Mesenchymal stem cell (in vitro differentiated cells and primary cell): Measurements from ENCODE around the gene LHFPL6.

Source experiments
- DNase-seq: peaks from one replicate; pipeline ENCODE4 v3.0.0-alpha.2; 2013
- H2AFZ ChIP-seq: one replicate; pipeline ENCODE4 v1.6.1; 2013; ENCODE audit warnings: low read depth, mild to moderate bottlenecking, control low read depth, inconsistent platforms, low read length, moderate library complexity
- H2AK5ac ChIP-seq: 2 replicates; pipeline ENCODE4 v1.6.1; 2013; ENCODE audit warnings: low read length, moderate library complexity, mild to moderate bottlenecking, inconsistent platforms; ENCODE audit not compliant: severe bottlenecking
- H2BK120ac ChIP-seq: one replicate; pipeline ENCODE4 v1.6.1; 2013; ENCODE audit warnings: low read depth, mild to moderate bottlenecking, inconsistent platforms, low read length, moderate library complexity
- H2BK12ac ChIP-seq, 2 experiments: one replicate each; pipeline ENCODE4 v1.6.1; 2013; ENCODE audit warnings: inconsistent platforms in 2 of 2, low read length in 2 of 2, mild to moderate bottlenecking in 2 of 2, moderate library complexity in 2 of 2, control low read depth in 1 of 2
- H2BK15ac ChIP-seq: one replicate; pipeline ENCODE4 v1.6.1; 2013; ENCODE audit warnings: mild to moderate bottlenecking, low read depth, inconsistent platforms; ENCODE audit not compliant: poor library complexity, severe bottlenecking
- H2BK5ac ChIP-seq: 2 replicates; pipeline ENCODE4 v1.6.1; 2013; ENCODE audit warnings: low read depth, mild to moderate bottlenecking, low read length, control low read depth, inconsistent platforms; ENCODE audit not compliant: poor library complexity, severe bottlenecking
- H3K14ac ChIP-seq, 2 experiments: one replicate each; pipeline ENCODE4 v1.6.1; 2013; ENCODE audit warnings: inconsistent platforms in 2 of 2, low read length in 2 of 2, control low read depth in 1 of 2, mild to moderate bottlenecking in 1 of 2, moderate library complexity in 1 of 2
- H3K18ac ChIP-seq, 2 experiments: one replicate each; pipeline ENCODE4 v1.6.1; 2013; ENCODE audit warnings: inconsistent platforms in 2 of 2, low read length in 2 of 2, control low read depth in 1 of 2, low read depth in 1 of 2, mild to moderate bottlenecking in 1 of 2
- H3K23ac ChIP-seq, 2 experiments: one replicate each; pipeline ENCODE4 v1.6.1; 2013; ENCODE audit warnings: inconsistent platforms in 2 of 2, low read length in 2 of 2, mild to moderate bottlenecking in 2 of 2, moderate library complexity in 2 of 2, control low read depth in 1 of 2
- H3K27ac ChIP-seq: 2 replicates; pipeline ENCODE4 v1.5.1; 2013; ENCODE audit warnings: mild to moderate bottlenecking, moderate library complexity, low read length, control low read depth, inconsistent platforms; ENCODE audit not compliant: poor library complexity, severe bottlenecking
- H3K27me3 ChIP-seq, 2 experiments: 2 replicates each; pipeline versions ENCODE4 v1.6.1 to v1.7.0; 2013; ENCODE audit warnings: low read length in 2 of 2, mild to moderate bottlenecking in 2 of 2, moderate library complexity in 2 of 2, control low read depth in 1 of 2, inconsistent platforms in 1 of 2; ENCODE audit not compliant: control insufficient read depth in 1 of 2, insufficient read depth in 1 of 2
- H3K36me3 ChIP-seq, 2 experiments: 2 replicates each; pipeline versions ENCODE4 v1.6.1 to v1.7.0; 2013; ENCODE audit warnings: low read length in 2 of 2, control low read depth in 1 of 2, inconsistent platforms in 1 of 2, low read depth in 1 of 2, mild to moderate bottlenecking in 1 of 2; ENCODE audit not compliant: insufficient read depth in 2 of 2, control insufficient read depth in 1 of 2
- H3K4ac ChIP-seq, 2 experiments: one replicate each; pipeline ENCODE4 v1.6.1; 2013; ENCODE audit warnings: inconsistent platforms in 2 of 2, low read length in 2 of 2, mild to moderate bottlenecking in 2 of 2, moderate library complexity in 2 of 2, control low read depth in 1 of 2, low read depth in 1 of 2
- H3K4me1 ChIP-seq: 2 replicates; pipeline ENCODE4 v1.6.1; 2013; ENCODE audit warnings: low read depth, low read length, control low read depth; ENCODE audit not compliant: control insufficient read depth, insufficient read depth
- H3K4me2 ChIP-seq: 2 replicates; pipeline ENCODE4 v1.6.1; 2013; ENCODE audit warnings: low read length, mild to moderate bottlenecking, inconsistent platforms; ENCODE audit not compliant: poor library complexity, severe bottlenecking
- H3K4me3 ChIP-seq, 2 experiments: 2 replicates each; pipeline versions ENCODE4 v1.5.1 to v1.7.0; 2013; ENCODE audit warnings: low read length in 2 of 2, mild to moderate bottlenecking in 2 of 2, control low read depth in 1 of 2, low read depth in 1 of 2; ENCODE audit not compliant: insufficient read depth in 1 of 2
- H3K79me1 ChIP-seq: replicated peaks from 2 replicates; pipeline ENCODE4 v1.6.1; 2013; ENCODE audit warnings: mild to moderate bottlenecking, control low read depth, low read length, inconsistent platforms; ENCODE audit not compliant: poor library complexity, severe bottlenecking
- H3K9ac ChIP-seq: 2 replicates; pipeline ENCODE4 v1.7.0; 2013; ENCODE audit warnings: mild to moderate bottlenecking, low read length, moderate library complexity
- H3K9me3 ChIP-seq: 2 replicates; pipeline ENCODE4 v1.7.0; 2013; ENCODE audit warnings: mild to moderate bottlenecking, low read length; ENCODE audit not compliant: control insufficient read depth
- H4K8ac ChIP-seq: one replicate; pipeline ENCODE4 v1.6.1; 2013; ENCODE audit warnings: inconsistent platforms, mild to moderate bottlenecking, low read length, moderate library complexity
- H4K91ac ChIP-seq: one replicate; pipeline ENCODE4 v1.6.1; 2013; ENCODE audit warnings: mild to moderate bottlenecking, low read length, inconsistent platforms
- WGBS: methylation state at CpG from one replicate; pipeline ENCODE4 v1.1.7; 2013; ENCODE audit warnings: mixed read lengths; 5-methylcytosine and 5-hydroxymethylcytosine counted together

LHFPL6 gene

DNA sequence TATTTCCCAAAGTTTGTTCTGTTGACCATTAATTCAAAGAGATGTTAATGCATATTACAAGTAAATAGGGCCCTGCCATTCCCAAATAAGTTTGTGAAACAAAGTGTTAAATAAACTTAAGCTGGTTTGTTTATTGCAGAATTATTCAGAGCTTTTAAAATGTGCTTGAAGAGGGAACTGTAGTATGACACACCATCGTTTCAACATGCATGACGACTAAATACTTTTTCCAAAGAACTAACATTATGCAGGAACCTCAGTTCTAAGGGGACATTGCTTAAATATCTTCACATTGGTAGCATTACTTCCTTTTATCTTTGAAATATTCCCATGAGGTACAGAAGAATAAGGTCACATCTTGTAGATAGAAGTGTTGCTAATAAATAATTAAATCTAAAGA is 14.6 kb downstream of the LHFPL6 start:
- Histone ChIP-seq H4K8ac (no peak overlapping the region), H3K9ac (no peak overlapping the region), H3K4me2 (no peak overlapping the region), H4K91ac (no peak overlapping the region), H3K18ac (no peak overlapping the region), H3K27ac (no peak overlapping the region), H2BK5ac (no peak overlapping the region), H3K14ac (no peak overlapping the region), H3K27me3 (no peaks in the 10 kb centered on the region), H3K23ac (no peak overlapping the region), H2BK120ac (no peak overlapping the region), H3K4me3 (no peak overlapping the region), H3K4ac (no peak overlapping the region), H3K36me3 (no peaks in the 10 kb centered on the region), H3K79me1 (peaks cover 16% of the 10 kb centered on the region), H2BK12ac (no peak overlapping the region), H2AFZ (no peak overlapping the region), H2BK15ac (no peak overlapping the region), H3K9me3 (no peaks in the 10 kb centered on the region), H2AK5ac (no peak overlapping the region), H3K4me1 (peaks cover 4% of the 10 kb centered on the region)
- DNase-seq = peak; percentile 63
- WGBS = 28% methylated on average over 2 of the region's 2 CpGs

DNA sequence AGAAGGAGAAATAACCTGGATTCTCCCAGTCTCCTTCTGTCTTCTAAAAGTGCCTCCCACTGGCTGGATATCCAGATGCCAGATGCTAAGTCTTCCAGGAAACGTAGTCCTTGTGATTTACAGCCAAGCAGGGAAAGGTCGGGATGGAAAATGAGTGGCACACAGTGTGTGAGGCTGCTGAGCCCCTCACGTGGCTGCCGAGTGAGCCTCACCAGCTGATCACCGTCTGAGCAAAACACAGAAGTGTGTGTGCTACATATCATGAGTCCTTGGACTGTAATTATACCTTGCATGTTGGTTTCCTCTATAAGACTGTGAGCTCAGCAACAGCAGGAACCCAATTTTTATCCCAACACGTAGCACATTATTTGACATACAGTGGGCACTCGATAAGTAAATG is 15.1 kb downstream of the LHFPL6 start:
- H2BK12ac ChIP-seq = no peak overlapping the region
- H2BK15ac ChIP-seq = no peak overlapping the region
- no peak overlapping the region for H4K8ac ChIP-seq
- H3K9ac ChIP-seq = no peak overlapping the region
- no peak overlapping the region for H2BK5ac ChIP-seq
- no peak overlapping the region for H3K4me2 ChIP-seq
- H3K9me3 ChIP-seq = no peaks in the 10 kb centered on the region
- H3K79me1 ChIP-seq = peaks cover 16% of the 10 kb centered on the region
- H3K27me3 ChIP-seq = no peaks in the 10 kb centered on the region
- H3K23ac ChIP-seq = no peak overlapping the region
- H3K14ac ChIP-seq = no peak overlapping the region
- H3K27ac ChIP-seq = no peak overlapping the region
- peak overlapping the region in 1 of 2 experiments; percentile 6 for H3K18ac ChIP-seq
- no peak overlapping the region for H2AK5ac ChIP-seq
- no peak overlapping the region for H4K91ac ChIP-seq
- H3K4me1 ChIP-seq = peaks cover 4% of the 10 kb centered on the region
- H3K36me3 ChIP-seq = no peaks in the 10 kb centered on the region
- DNase-seq = peak; percentile 43
- H3K4ac ChIP-seq = no peak overlapping the region
- H2AFZ ChIP-seq = no peak overlapping the region
- H3K4me3 ChIP-seq = no peak overlapping the region
- WGBS = 67% methylated on average over 7 of the region's 7 CpGs
- no peak overlapping the region for H2BK120ac ChIP-seq

DNA sequence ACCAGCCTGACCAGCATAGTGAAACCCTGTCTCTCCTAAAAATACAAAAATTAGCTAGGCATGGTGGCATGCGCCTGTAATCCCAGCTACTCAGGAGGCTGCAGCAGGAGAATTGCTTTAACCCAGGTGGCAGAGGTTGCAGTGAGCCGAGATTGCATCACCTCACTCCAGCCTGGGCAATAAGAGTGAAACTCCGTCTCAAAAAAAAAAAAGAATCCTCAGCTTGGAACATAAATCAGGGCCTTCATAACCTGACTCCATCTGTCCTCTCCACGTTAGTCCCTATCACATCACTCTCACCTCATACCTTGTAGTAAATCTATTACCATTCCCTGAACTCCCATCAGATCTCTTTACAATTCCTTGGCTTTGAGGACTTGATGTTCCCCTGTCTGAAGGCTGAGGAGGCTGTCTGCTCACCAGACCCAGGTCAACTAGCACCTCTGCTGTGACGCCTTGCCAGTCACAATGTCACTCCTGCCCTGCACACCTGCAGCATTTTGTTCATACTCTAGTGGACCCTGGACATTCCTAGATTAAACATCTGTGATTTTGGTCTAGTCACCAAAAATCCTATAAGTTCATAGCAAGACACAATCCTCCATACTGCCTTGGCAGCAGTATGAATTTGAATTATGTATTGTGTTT is 15.9 kb downstream of the LHFPL6 start:
- no peak overlapping the region for H3K4me3 ChIP-seq
- no peak overlapping the region for H3K18ac ChIP-seq
- 91% methylated on average over 5 of the region's 5 CpGs for WGBS
- H3K4ac ChIP-seq = no peak overlapping the region
- no peak overlapping the region for H3K9ac ChIP-seq
- no peaks in the 10 kb centered on the region for H3K27me3 ChIP-seq
- H3K27ac ChIP-seq = no peak overlapping the region
- H2AK5ac ChIP-seq = no peak overlapping the region
- H4K91ac ChIP-seq = no peak overlapping the region
- no peaks in the 10 kb centered on the region for H3K36me3 ChIP-seq
- H3K14ac ChIP-seq = no peak overlapping the region
- peaks cover 4% of the 10 kb centered on the region for H3K4me1 ChIP-seq
- no peak overlapping the region for H2AFZ ChIP-seq
- H3K4me2 ChIP-seq = no peak overlapping the region
- DNase-seq = no peak
- no peak overlapping the region for H2BK12ac ChIP-seq
- no peaks in the 10 kb centered on the region for H3K9me3 ChIP-seq
- no peak overlapping the region for H2BK120ac ChIP-seq
- no peak overlapping the region for H2BK5ac ChIP-seq
- peaks cover 18% of the 10 kb centered on the region for H3K79me1 ChIP-seq
- H2BK15ac ChIP-seq = no peak overlapping the region
- H3K23ac ChIP-seq = no peak overlapping the region
- no peak overlapping the region for H4K8ac ChIP-seq

DNA sequence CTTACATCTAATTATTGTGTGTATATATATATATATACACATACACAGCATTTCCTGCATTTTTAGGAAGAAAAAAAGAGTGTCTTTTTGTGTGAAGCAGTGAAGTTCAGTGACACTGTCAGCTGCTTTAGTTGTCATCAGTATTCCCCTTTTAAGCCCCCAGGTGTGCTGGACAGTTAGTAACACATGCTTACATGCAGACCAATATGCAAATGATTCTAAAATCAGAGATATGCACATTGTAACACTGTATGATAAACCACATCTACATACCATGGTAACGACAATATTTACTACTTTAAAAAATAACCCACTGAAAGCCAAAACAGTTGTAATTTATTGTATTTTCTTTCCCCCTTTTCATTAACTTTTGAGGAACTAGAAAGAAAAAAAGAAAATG is 16.8 kb downstream of the LHFPL6 start:
- Histone ChIP-seq H2AK5ac (no peak overlapping the region), H3K27me3 (no peaks in the 10 kb centered on the region), H3K14ac (no peak overlapping the region), H4K8ac (no peak overlapping the region), H3K27ac (no peak overlapping the region), H3K9ac (no peak overlapping the region), H3K79me1 (peaks cover 18% of the 10 kb centered on the region), H3K4me3 (no peak overlapping the region), H2AFZ (no peak overlapping the region), H4K91ac (no peak overlapping the region), H2BK12ac (no peak overlapping the region), H3K4me1 (peaks cover 4% of the 10 kb centered on the region), H3K4me2 (no peak overlapping the region), H3K23ac (no peak overlapping the region), H3K9me3 (no peaks in the 10 kb centered on the region), H3K36me3 (no peaks in the 10 kb centered on the region), H2BK120ac (no peak overlapping the region), H3K4ac (no peak overlapping the region), H2BK15ac (no peak overlapping the region), H3K18ac (no peak overlapping the region), H2BK5ac (no peak overlapping the region)
- no peak for DNase-seq
- WGBS = 40% methylated on average over 1 of the region's 1 CpG
